GM19023 (cell line): Measurements from ENCODE around the gene ADGB.
"Not testable (repeated sequence)": the region's sequence is repeated elsewhere in the genome, so short reads cannot be mapped to it uniquely, and the experiment has no call there.

Source experiments
- ATAC-seq: cut with Tn5 transposase; IDR thresholded peaks from one replicate; pipeline ENCODE4 v1.9.1; 2021; ENCODE audit warnings: mild to moderate bottlenecking, moderate library complexity; ENCODE audit not compliant: unreplicated experiment

The ADGB gene

GRCh38 chr6:146753306-146753705 lies 154.5 kb downstream of the ADGB start:
- ATAC-seq: no peak

- no peak for ATAC-seq
Measured at GRCh38 chr6:146767632-146768031, 168.9 kb downstream of the ADGB start.

- ATAC-seq: no peak
Measured at GRCh38 chr6:146768722-146769121, 169.9 kb downstream of the ADGB start.

- ATAC-seq: no peak
Measured at GRCh38 chr6:146770275-146770964, 171.6 kb downstream of the ADGB start.

- ATAC-seq: no peak
Measured at GRCh38 chr6:146770965-146771735, 172.4 kb downstream of the ADGB start.

GRCh38 chr6:146775220-146775619 lies 176.4 kb downstream of the ADGB start:
- no peak for ATAC-seq

- no peak for ATAC-seq
Measured at GRCh38 chr6:146781836-146782235, 183.1 kb downstream of the ADGB start.

- ATAC-seq: peak; percentile 91
Measured at GRCh38 chr6:146785001-146785585, 186.3 kb downstream of the ADGB start.

- ATAC-seq: no peak
Measured at GRCh38 chr6:146787876-146788508, 189.2 kb downstream of the ADGB start.

GRCh38 chr6:146790561-146791091 lies 191.9 kb downstream of the ADGB start:
- ATAC-seq: no peak

GRCh38 chr6:146791930-146792329 lies 193.2 kb downstream of the ADGB start:
- no peak for ATAC-seq

GRCh38 chr6:146793218-146793617 lies 194.4 kb downstream of the ADGB start:
- not testable (repeated sequence) for ATAC-seq

- no peak for ATAC-seq
Measured at GRCh38 chr6:146795479-146796133, 196.8 kb downstream of the ADGB start.

- not testable (repeated sequence) for ATAC-seq
Measured at GRCh38 chr6:146803167-146803566, 204.4 kb downstream of the ADGB start.

- no peak for ATAC-seq
Measured at GRCh38 chr6:146803601-146804000, 204.8 kb downstream of the ADGB start.

GRCh38 chr6:146805546-146806325 lies 207.0 kb downstream of the ADGB start:
- no peak for ATAC-seq

- not testable (repeated sequence) for ATAC-seq
Measured at GRCh38 chr6:146809014-146809413, 210.2 kb downstream of the ADGB start.

GRCh38 chr6:146812811-146813321 lies 214.1 kb downstream of the ADGB start:
- not testable (repeated sequence) for ATAC-seq

- no peak for ATAC-seq
Measured at GRCh38 chr6:146813554-146813953, 214.8 kb downstream of the ADGB start.
